ENCODE results near the gene BATF3.

GRCh38 chr1:212666116-212666775 lies 33.4 kb downstream of the BATF3 start:
- no peak for TF ChIP-seq CTCF (conservative IDR thresholded peaks at IDR 0.05)
- TF ChIP-seq ZFX (IDR thresholded peaks at IDR 0.05), result no peak

Data from C4-2B (cell line).